Endothelial cell of umbilical vein (primary cell): ENCODE results near the gene MRPL50. TPM values are rescaled to one million over a fixed set of nuclear protein-coding genes. Genes with fewer than 3 reads are reported as not detected.
A peak's percentile ranks its signal among the peaks of the same experiment; 100 is the strongest.

Experiments
- BruUV-seq: library from RNA; stranded (reverse); fragments of 400-500 nt; replicated peaks from 2 replicates; lab custom pipeline; 2021; lab: Mats Ljungman, UMichigan
- CTCF ChIA-PET: fragments of 300-600, 350-600 bp; sonication (Branson Sonifier 250); formaldehyde crosslinking; loops from one replicate; lab custom pipeline; 2021; ENCODE audit warnings: antibody characterized with exemption, inconsistent platforms; lab: Charles Lee
- POLR2A ChIA-PET: fragments of 300-600, 350-600 bp; sonication (Branson Sonifier 250); formaldehyde crosslinking; loops from one replicate; lab custom pipeline; 2021; ENCODE audit warnings: antibody characterized with exemption, inconsistent platforms; lab: Charles Lee
- DNase-seq: peaks from one replicate; pipeline ENCODE4 v3.0.0-alpha.2; 2011; ENCODE audit warnings: low read depth, low spot score
- FAIRE-seq: peaks from 2 replicates; lab custom pipeline; 2011; peaks lifted over from hg19 to GRCh38; lab: Jason Lieb, UNC
- H2AFZ ChIP-seq: 2 replicates; pipeline ENCODE4 v1.6.0; 2012; ENCODE audit warnings: low read depth, low read length, control low read depth, inconsistent platforms
- H3K27ac ChIP-seq: 2 replicates; pipeline ENCODE4 v1.5.1; 2011; ENCODE audit warnings: low read depth, mild to moderate bottlenecking, control low read depth, low read length, moderate library complexity; ENCODE audit not compliant: insufficient read depth
- H3K27me3 ChIP-seq, 2 experiments: 2 replicates each; pipeline versions ENCODE4 v1.6.0 to v1.6.1; 2011; ENCODE audit warnings: low read length in 2 of 2, mixed read lengths in 1 of 2; ENCODE audit not compliant: control insufficient read depth in 2 of 2, insufficient read depth in 2 of 2
- H3K36me3 ChIP-seq, 2 experiments: 2 replicates in 1 of 2; 3 replicates in 1 of 2; pipeline ENCODE4 v1.5.1; 2011; ENCODE audit warnings: low read length in 2 of 2, mild to moderate bottlenecking in 1 of 2, moderate library complexity in 1 of 2; ENCODE audit not compliant: control insufficient read depth in 2 of 2, insufficient read depth in 2 of 2; ENCODE audit errors: extremely low read depth in 1 of 2
- H3K4me1 ChIP-seq: 3 replicates; pipeline ENCODE4 v1.5.1; 2011; ENCODE audit warnings: mild to moderate bottlenecking, low read length; ENCODE audit not compliant: control insufficient read depth, insufficient read depth; ENCODE audit errors: extremely low read depth
- H3K4me2 ChIP-seq: 2 replicates; pipeline ENCODE4 v1.6.1; 2011; ENCODE audit warnings: low read length, control low read depth, mixed read lengths; ENCODE audit not compliant: insufficient read depth
- H3K4me3 ChIP-seq, 3 experiments: fragments of 200-600 bp in 1 of 3; sonication (generic), shearing (Covaris generic) in 1 of 3; replicated peaks in 1 of 3; 2 replicates each; pipeline ENCODE4 v1.5.1; 2011 to 2016; ENCODE audit warnings: control low read depth in 3 of 3, low read length in 3 of 3, mild to moderate bottlenecking in 2 of 3, inconsistent platforms in 1 of 3, low read depth in 1 of 3, moderate library complexity in 1 of 3; ENCODE audit not compliant: insufficient read depth in 1 of 3
- H3K79me2 ChIP-seq: 2 replicates; pipeline ENCODE4 v1.6.0; 2012; ENCODE audit warnings: low read length, inconsistent platforms; ENCODE audit not compliant: control insufficient read depth, insufficient read depth
- H3K9ac ChIP-seq: replicated peaks from 2 replicates; pipeline ENCODE3; 2011; ENCODE audit warnings: low read length, control low read depth; ENCODE audit not compliant: insufficient read depth; ENCODE audit errors: extremely low read depth
- H3K9me1 ChIP-seq: replicated peaks from 3 replicates; pipeline ENCODE4 v1.6.0; 2011; ENCODE audit warnings: mild to moderate bottlenecking, low read length; ENCODE audit not compliant: control insufficient read depth, insufficient read depth; ENCODE audit errors: extremely low read depth
- H3K9me3 ChIP-seq: replicated peaks from 2 replicates; pipeline ENCODE4 v1.5.1; 2012; ENCODE audit warnings: low read length, inconsistent platforms; ENCODE audit not compliant: control insufficient read depth, insufficient read depth
- H4K20me1 ChIP-seq: replicated peaks from 2 replicates; pipeline ENCODE3; 2011; ENCODE audit warnings: mild to moderate bottlenecking, low read length; ENCODE audit not compliant: control insufficient read depth, insufficient read depth; ENCODE audit errors: extremely low read depth
- EZH2 ChIP-seq: IDR thresholded peaks from 2 replicates; pipeline ENCODE4 v1.6.1; 2012; ENCODE audit warnings: borderline replicate concordance, low read depth, mild to moderate bottlenecking, moderate library complexity, low read length, inconsistent platforms; ENCODE audit not compliant: severe bottlenecking
- FOS ChIP-seq: IDR thresholded peaks from 2 replicates; pipeline ENCODE4 v1.6.1; 2011; ENCODE audit warnings: mild to moderate bottlenecking, low read length, moderate library complexity, borderline replicate concordance; ENCODE audit not compliant: insufficient read depth
- GATA2 ChIP-seq: IDR thresholded peaks from 2 replicates; pipeline ENCODE4 v1.7.0; 2011; ENCODE audit warnings: low read depth, mild to moderate bottlenecking, moderate library complexity, mixed read lengths, low read length; ENCODE audit not compliant: insufficient read length, insufficient read depth
- JUN ChIP-seq: IDR thresholded peaks from 2 replicates; pipeline ENCODE4 v1.6.1; 2011; ENCODE audit warnings: borderline replicate concordance, low read depth; ENCODE audit not compliant: insufficient read length, insufficient read depth
- MYC ChIP-seq: IDR thresholded peaks from one replicate; pipeline ENCODE4 v1.6.1; 2011; ENCODE audit warnings: mild to moderate bottlenecking, low read depth, low read length
- POLR2A ChIP-seq: IDR thresholded peaks from 2 replicates; pipeline ENCODE4 v1.6.1; 2012; ENCODE audit warnings: low read depth, mild to moderate bottlenecking, control low read depth, low read length
- POLR2AphosphoS5 ChIP-seq: IDR thresholded peaks from 2 replicates; pipeline ENCODE4 v1.6.1; 2012; ENCODE audit warnings: low read depth, mild to moderate bottlenecking, control low read depth, low read length, moderate library complexity; ENCODE audit not compliant: insufficient read depth
- dilution Hi-C: fragments of 300-500 bp; cut with MboI; formaldehyde crosslinking; loops from one replicate; pipeline ENCODE4 v1.15.0; 2019; ENCODE audit warnings: low sequenced_read_pairs; ENCODE audit not compliant: extremely low pct_ligation_motif_present
- intact Hi-C: fragments of 100-400 bp; cut with micrococcal nuclease; formaldehyde crosslinking; loops from one replicate; pipeline ENCODE4 v1.10.0; 2022
- polyA plus RNA-seq, 4 experiments: library from polyadenylated mRNA; depleted of rRNA in 3 of 4; stranded (reverse) in 3 of 4; unstranded in 1 of 4; fragments of >200 nt; gene quantifications; 2 replicates each; pipeline versions ENCODE4 v1.2.1 to v1.2.3, GENCODE V29; 2011 to 2012; ENCODE audit warnings: missing spikeins in 1 of 4
- total RNA-seq: library from RNA; stranded (reverse); gene quantifications from 2 replicates; pipeline ENCODE4 v1.2.3, GENCODE V29; 2021
- TF ChIP-seq, protein P1 (sequence below), 2 donors: IDR thresholded peaks; 1 replicate in 1 of 2; 2 replicates in 1 of 2; pipeline ENCODE4 v1.5.1; 2011; ENCODE audit warnings: low read length in 2 of 2, mild to moderate bottlenecking in 2 of 2, moderate library complexity in 2 of 2, control low read depth in 1 of 2, inconsistent platforms in 1 of 2, low read depth in 1 of 2; ENCODE audit not compliant: insufficient read depth in 1 of 2; ENCODE audit errors: extremely low read depth in 1 of 2
- TF ChIP-seq, protein P2 (sequence below): IDR thresholded peaks from 2 replicates; pipeline ENCODE4 v1.6.1; 2011; ENCODE audit not compliant: insufficient read depth, insufficient read length

MRPL50 gene
- total and polyA plus RNA-seq, 2 donors (not counting 3 experiments of a cell fraction or from before 2014, with no cell fraction given) = 5.7 to 9.7 TPM

DNA sequence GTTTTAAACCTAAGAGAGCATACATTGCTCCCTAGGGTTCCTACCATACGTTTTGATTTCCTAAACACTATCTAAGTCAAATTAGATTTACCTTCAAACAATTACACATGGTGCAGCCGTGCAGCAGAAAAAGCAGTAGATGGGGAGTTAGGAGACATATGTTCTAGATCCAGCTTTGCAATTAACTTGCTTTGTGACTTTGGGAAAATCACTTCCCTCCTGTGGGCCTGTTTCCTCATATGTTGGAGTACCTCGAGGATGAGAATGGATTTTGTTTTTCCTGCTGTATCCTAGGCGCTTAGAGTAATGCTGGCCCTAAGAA lies 711 bp downstream of the MRPL50 start:
- peak overlapping the region; percentile 61 to 97 (median 92) for H3K4me3 ChIP-seq
- peak overlapping the region; percentile 93 for H3K9ac ChIP-seq
- peak overlapping the region; percentile 98 for H3K4me2 ChIP-seq
- POLR2A ChIA-PET = no interaction called here
- no peaks in the 10 kb centered on the region for H4K20me1 ChIP-seq
- intact Hi-C loops = loop anchor here (1.0 to 5.0 kb wide), 6 partner anchors 9 to 1575 kb away; partner anchors contain the start of genes MSANTD3 and RNF20
- dilution Hi-C loops = no loop called here
- H3K36me3 ChIP-seq = peaks cover 2 to 4% of the 10 kb centered on the region in 2 experiments
- no peak for TF ChIP-seq POLR2AphosphoS5
- no peak for TF ChIP-seq JUN
- no peak for TF ChIP-seq EZH2
- no peak for TF ChIP-seq POLR2A
- no peak for TF ChIP-seq GATA2
- TF ChIP-seq MYC = no peak
- TF ChIP-seq, protein P1, sequence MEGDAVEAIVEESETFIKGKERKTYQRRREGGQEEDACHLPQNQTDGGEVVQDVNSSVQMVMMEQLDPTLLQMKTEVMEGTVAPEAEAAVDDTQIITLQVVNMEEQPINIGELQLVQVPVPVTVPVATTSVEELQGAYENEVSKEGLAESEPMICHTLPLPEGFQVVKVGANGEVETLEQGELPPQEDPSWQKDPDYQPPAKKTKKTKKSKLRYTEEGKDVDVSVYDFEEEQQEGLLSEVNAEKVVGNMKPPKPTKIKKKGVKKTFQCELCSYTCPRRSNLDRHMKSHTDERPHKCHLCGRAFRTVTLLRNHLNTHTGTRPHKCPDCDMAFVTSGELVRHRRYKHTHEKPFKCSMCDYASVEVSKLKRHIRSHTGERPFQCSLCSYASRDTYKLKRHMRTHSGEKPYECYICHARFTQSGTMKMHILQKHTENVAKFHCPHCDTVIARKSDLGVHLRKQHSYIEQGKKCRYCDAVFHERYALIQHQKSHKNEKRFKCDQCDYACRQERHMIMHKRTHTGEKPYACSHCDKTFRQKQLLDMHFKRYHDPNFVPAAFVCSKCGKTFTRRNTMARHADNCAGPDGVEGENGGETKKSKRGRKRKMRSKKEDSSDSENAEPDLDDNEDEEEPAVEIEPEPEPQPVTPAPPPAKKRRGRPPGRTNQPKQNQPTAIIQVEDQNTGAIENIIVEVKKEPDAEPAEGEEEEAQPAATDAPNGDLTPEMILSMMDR (IDR thresholded peaks at IDR 0.05; ENCODE audit: extremely low read depth in 1 of 2, insufficient read depth in 1 of 2, low read depth in 1 of 2, low read length in 2 of 2) = no peak
- TF ChIP-seq, protein P2, sequence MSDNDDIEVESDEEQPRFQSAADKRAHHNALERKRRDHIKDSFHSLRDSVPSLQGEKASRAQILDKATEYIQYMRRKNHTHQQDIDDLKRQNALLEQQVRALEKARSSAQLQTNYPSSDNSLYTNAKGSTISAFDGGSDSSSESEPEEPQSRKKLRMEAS = no peak
- no peak for TF ChIP-seq FOS
- BruUV-seq = no TSS peak
- no peaks in the 10 kb centered on the region for H3K27me3 ChIP-seq
- peaks cover 26% of the 10 kb centered on the region for H3K4me1 ChIP-seq
- FAIRE-seq = no peak
- H3K79me2 ChIP-seq = peaks cover 77% of the 10 kb centered on the region
- peak overlapping the region; percentile 87 for H3K27ac ChIP-seq
- no peak for DNase-seq
- CTCF ChIA-PET = no interaction called here
- no peaks in the 10 kb centered on the region for H3K9me3 ChIP-seq
- H2AFZ ChIP-seq = peak overlapping the region; percentile 99
- H3K9me1 ChIP-seq = no peaks in the 10 kb centered on the region
